ENCODE data around the gene BAZ1B. TPM values are rescaled to one million over a fixed set of nuclear protein-coding genes. Genes with fewer than 3 reads are reported as not detected.
A peak's percentile ranks its signal among the peaks of the same experiment; 100 is the strongest.
"Not testable (repeated sequence)": the region's sequence is repeated elsewhere in the genome, so short reads cannot be mapped to it uniquely, and the experiment has no call there.

Gene BAZ1B
- total RNA-seq, 4 donors from 2014 or later = 27.9 to 36.7 (median 29.6) TPM

GRCh38 chr7:73425356-73425983, 96.6 kb downstream of the BAZ1B start:
- no peak for TF ChIP-seq EP300 (IDR thresholded peaks at IDR 0.05)
- TF ChIP-seq, protein P1, sequence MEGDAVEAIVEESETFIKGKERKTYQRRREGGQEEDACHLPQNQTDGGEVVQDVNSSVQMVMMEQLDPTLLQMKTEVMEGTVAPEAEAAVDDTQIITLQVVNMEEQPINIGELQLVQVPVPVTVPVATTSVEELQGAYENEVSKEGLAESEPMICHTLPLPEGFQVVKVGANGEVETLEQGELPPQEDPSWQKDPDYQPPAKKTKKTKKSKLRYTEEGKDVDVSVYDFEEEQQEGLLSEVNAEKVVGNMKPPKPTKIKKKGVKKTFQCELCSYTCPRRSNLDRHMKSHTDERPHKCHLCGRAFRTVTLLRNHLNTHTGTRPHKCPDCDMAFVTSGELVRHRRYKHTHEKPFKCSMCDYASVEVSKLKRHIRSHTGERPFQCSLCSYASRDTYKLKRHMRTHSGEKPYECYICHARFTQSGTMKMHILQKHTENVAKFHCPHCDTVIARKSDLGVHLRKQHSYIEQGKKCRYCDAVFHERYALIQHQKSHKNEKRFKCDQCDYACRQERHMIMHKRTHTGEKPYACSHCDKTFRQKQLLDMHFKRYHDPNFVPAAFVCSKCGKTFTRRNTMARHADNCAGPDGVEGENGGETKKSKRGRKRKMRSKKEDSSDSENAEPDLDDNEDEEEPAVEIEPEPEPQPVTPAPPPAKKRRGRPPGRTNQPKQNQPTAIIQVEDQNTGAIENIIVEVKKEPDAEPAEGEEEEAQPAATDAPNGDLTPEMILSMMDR (IDR thresholded peaks at IDR 0.05) = no peak
- no peak for TF ChIP-seq POLR2A (IDR thresholded peaks at IDR 0.05)
- TF ChIP-seq POLR2AphosphoS5 (IDR thresholded peaks at IDR 0.05) = no peak
- Histone ChIP-seq H3K9me3 (no peaks in the 10 kb centered on the region), H3K4me1 (peaks cover 9% of the 10 kb centered on the region), H3K4me3 (no peak overlapping the region), H3K27ac (no peak overlapping the region), H3K36me3 (no peaks in the 10 kb centered on the region), H3K27me3 (peaks cover 10% of the 10 kb centered on the region)
- WGBS = 90% methylated on average over 9 of the region's 9 CpGs
- DNase-seq (ENCODE audit: low spot score in 2 of 2) = no peak

DNA sequence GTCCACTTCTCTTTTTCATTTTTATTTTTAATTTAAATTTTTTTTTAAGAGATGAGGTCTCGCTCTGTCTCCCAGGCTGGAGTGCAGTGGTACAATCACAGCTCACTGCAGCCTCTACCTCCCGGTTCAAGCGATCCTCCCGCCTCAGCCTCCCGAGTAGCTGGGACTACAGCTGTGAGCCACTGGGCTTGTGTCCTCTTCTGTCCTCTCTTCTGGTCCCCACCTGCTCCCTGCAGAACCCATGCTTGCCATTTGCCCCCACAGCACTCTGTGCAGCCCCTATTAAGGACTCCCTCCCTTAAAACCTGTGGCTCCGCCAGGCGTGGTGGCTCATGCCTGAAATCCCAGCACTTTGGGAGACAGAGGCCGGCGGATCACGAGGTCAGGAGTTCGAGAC, 97.6 kb downstream of the BAZ1B start:
- WGBS = 82% methylated on average over 9 of the region's 11 CpGs
- TF ChIP-seq POLR2AphosphoS5 (IDR thresholded peaks at IDR 0.05) (no peak), POLR2A (IDR thresholded peaks at IDR 0.05) (no peak), EP300 (IDR thresholded peaks at IDR 0.05) (no peak)
- TF ChIP-seq, protein P1 (IDR thresholded peaks at IDR 0.05) = no peak
- H3K27ac ChIP-seq = no peak overlapping the region
- peak overlapping the region; percentile 39 for H3K4me3 ChIP-seq
- H3K27me3 ChIP-seq = peaks cover 10% of the 10 kb centered on the region
- no peak for DNase-seq (ENCODE audit: low spot score in 2 of 2)
- H3K36me3 ChIP-seq = no peaks in the 10 kb centered on the region
- peaks cover 9% of the 10 kb centered on the region for H3K4me1 ChIP-seq
- no peaks in the 10 kb centered on the region for H3K9me3 ChIP-seq

DNA sequence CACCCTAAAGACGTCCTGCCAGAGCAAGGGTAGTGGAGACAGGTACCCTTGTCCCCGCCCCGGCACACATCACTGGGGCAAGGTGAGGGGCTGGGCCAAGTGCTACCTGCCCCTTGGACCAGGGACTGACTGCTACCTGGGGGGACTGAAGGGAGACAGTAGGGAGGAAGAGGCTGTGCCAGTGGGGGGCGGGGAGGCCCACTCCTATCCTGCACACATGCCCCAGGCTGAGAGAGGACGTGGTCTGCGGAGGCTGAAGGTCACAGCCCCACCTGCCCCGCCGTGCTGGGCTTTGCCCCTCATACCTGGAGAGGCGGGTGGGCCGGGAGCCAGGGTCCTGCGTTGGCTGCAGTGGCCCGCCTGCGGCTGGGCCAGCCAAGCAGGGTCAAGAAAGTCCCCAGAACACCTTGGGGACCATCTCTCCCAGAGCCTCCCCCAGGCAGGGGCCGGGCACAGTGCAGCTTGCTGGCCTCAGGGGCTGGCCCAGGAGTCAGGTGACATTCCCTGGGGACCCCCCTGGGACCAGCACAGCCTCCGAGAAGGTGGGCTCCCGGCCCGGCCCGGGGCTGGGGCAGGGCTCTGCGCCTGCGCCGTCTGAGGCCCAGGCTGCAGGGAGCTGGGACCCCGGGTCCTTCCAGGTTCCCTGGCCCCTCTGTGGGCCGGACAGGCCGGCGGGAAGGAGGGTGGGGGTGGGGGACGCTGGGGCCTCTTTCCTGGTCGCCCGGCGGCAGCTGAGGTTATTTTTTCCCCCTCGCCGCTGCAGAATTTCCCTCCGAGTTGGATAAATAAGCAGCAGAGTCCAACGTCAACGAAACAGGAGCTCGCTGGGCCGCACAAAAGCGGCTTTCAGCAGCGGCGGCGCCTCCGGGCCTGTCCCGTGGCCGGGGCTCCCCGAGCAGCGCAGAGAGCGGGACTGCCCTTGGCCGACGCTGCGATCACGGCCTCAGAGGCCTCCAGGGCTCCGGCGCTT, 98.3 kb downstream of the BAZ1B start:
- H3K36me3 ChIP-seq = no peaks in the 10 kb centered on the region
- peak overlapping the region; percentile 20 for H3K27ac ChIP-seq
- H3K4me3 ChIP-seq = peak overlapping the region; percentile 39
- TF ChIP-seq POLR2A (IDR thresholded peaks at IDR 0.05) = no peak
- no peak for TF ChIP-seq POLR2AphosphoS5 (IDR thresholded peaks at IDR 0.05)
- TF ChIP-seq EP300 (IDR thresholded peaks at IDR 0.05) = no peak
- 18% methylated on average over 19 of the region's 52 CpGs for WGBS
- no peak for DNase-seq (ENCODE audit: low spot score in 2 of 2)
- peaks cover 9% of the 10 kb centered on the region for H3K4me1 ChIP-seq
- no peaks in the 10 kb centered on the region for H3K9me3 ChIP-seq
- peaks cover 6% of the 10 kb centered on the region for H3K27me3 ChIP-seq

- H3K27me3 ChIP-seq; H3K9me3 ChIP-seq; H3K27ac ChIP-seq; DNase-seq (ENCODE audit: low spot score in 2 of 2); H3K4me3 ChIP-seq; H3K4me1 ChIP-seq; H3K36me3 ChIP-seq: not testable (repeated sequence)
- WGBS = 70% methylated on average over 8 of the region's 8 CpGs
Observed at GRCh38 chr7:73420610-73421009, 101.5 kb downstream of the BAZ1B start.

DNA sequence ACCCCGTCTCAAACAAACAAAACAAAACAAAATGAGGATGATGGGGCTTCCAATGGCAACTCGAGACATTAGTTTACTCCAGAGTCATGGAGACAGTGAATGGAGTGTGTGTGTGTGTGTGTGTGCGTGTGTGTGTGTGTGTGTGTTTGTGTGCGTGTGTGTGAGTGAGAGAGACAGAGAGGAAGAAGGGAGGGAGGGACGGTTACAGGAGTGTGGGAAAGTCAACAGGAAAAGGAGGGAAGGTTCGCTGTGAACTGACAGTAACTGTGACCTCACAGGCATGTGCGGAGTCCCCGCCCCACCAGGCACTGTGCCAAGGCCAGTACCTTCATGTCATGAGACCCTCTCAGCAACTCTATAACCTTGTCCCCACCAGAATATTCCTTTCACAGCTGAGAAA, 102.1 kb downstream of the BAZ1B start:
- not testable (repeated sequence) for DNase-seq (ENCODE audit: low spot score in 2 of 2); H3K36me3 ChIP-seq; H3K27me3 ChIP-seq; H3K9me3 ChIP-seq; H3K27ac ChIP-seq; H3K4me1 ChIP-seq; H3K4me3 ChIP-seq
- WGBS = 29% methylated on average over 8 of the region's 8 CpGs

DNA sequence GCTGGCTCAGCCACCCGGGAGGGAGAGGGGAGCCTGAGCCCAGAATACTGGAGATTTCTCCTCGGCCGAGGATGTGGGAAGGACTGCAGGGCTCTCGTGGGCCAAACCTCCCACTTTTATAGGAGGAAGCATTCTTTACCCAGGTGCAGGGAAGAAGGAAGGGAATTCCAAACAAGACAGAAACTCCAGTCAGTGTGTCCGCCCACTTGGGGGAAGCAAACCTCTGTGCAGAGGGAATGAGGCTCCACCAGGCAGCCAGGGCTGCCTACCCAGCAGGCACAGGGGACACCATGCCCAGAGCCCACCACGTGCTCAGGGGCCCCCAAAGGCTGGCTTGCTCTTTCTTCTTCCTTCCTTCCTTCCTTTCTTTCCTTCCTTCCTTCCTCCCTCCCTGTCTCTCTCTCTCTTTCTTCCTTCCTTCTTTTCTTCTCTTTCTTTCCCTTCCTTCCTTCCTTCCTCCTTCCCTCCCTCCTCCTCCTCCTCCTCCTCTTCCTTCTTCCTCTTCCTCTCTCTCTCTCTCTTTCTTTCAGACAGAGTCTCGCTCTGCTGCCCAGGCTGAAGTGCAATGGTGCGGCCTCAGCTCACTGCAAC, 103.9 kb downstream of the BAZ1B start:
- no peak overlapping the region for H3K27ac ChIP-seq
- no peaks in the 10 kb centered on the region for H3K27me3 ChIP-seq
- no peak overlapping the region for H3K4me3 ChIP-seq
- 66% methylated on average over 8 of the region's 8 CpGs for WGBS
- no peak for TF ChIP-seq POLR2A (IDR thresholded peaks at IDR 0.05)
- no peak for TF ChIP-seq EP300 (IDR thresholded peaks at IDR 0.05)
- no peaks in the 10 kb centered on the region for H3K9me3 ChIP-seq
- no peaks in the 10 kb centered on the region for H3K4me1 ChIP-seq
- DNase-seq (ENCODE audit: low spot score in 2 of 2) = no peak
- no peaks in the 10 kb centered on the region for H3K36me3 ChIP-seq

- 32% methylated on average over 8 of the region's 15 CpGs for WGBS
- DNase-seq (ENCODE audit: low spot score in 2 of 2); H3K4me3 ChIP-seq: not testable (repeated sequence)
Observed at GRCh38 chr7:73410541-73411131, 111.5 kb downstream of the BAZ1B start.

GRCh38 chr7:73404860-73405259, 117.2 kb downstream of the BAZ1B start:
- not testable (repeated sequence) for H3K27me3 ChIP-seq; H3K27ac ChIP-seq; H3K4me3 ChIP-seq; H3K9me3 ChIP-seq; DNase-seq (ENCODE audit: low spot score in 2 of 2); H3K4me1 ChIP-seq; H3K36me3 ChIP-seq
- WGBS = 94% methylated on average over 2 of the region's 3 CpGs

More at GRCh38 chr7:73410541-73411131, 111.5 kb downstream of the BAZ1B start:
- H3K9me3 ChIP-seq, H3K27ac ChIP-seq, H3K36me3 ChIP-seq, H3K4me1 ChIP-seq, H3K27me3 ChIP-seq: not testable (repeated sequence)

DNA sequence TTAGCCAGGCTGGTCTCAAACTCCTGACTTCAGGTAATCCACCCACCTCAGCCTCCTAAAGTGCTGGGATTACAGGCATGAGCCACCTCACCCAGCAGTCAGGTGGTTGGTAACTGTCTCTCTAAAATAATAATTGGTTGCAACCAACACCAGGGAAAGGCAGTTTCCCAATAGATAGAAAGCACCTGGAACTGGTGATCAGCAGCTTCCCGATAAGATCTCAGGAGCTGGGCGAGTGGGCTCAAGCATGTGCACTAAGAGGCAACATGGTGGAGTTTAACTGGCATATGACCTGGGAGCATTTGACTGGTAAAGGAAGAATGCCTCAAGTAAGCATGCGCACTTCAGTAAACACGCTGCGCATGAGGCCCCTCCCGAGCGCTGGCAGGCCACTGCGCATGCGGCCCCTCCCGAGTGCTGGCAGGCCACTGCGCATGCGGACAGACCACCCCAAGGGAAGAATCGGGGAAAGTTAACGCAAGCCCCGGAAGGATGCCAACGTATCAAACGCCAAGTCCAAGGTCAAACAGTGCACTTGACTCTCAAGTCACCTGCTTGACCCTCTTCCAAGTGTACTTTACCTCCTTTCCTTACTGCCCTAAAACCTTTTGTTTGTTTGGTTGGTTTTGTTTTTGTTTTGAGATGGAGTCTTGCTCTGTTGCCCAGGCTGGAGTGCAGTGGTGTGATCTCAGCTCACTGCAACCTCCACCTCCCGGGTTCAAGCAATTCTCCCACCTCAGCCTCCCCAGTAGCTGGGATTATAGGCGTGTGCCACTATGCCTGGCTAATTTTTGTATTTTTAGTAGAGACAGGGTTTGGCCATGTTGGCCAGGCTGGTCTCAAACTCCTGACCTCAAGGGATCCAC, 122.7 kb downstream of the BAZ1B start:
- not testable (repeated sequence) for H3K27me3 ChIP-seq, H3K4me3 ChIP-seq, H3K36me3 ChIP-seq, H3K4me1 ChIP-seq, H3K9me3 ChIP-seq, H3K27ac ChIP-seq
- 54% methylated on average over 19 of the region's 19 CpGs for WGBS
- peak in 1 of 2 donors; percentile 74 for DNase-seq (ENCODE audit: low spot score in 2 of 2)
